HepG2 (cell line): ENCODE data around the gene DNAJC12. TPM values are rescaled to one million over a fixed set of nuclear protein-coding genes. Genes with fewer than 3 reads are reported as not detected.

ENCODE experiments used
- EHMT2 ChIP-seq: fragments of 200-600 bp; sonication (generic); IDR thresholded peaks from 2 replicates; pipeline ENCODE4 v1.7.0; 2017; ENCODE audit warnings: antibody characterized with exemption, low read depth, low read length, borderline replicate concordance
- HNRNPK ChIP-seq: fragments of 200-400 bp; formaldehyde crosslinking; IDR thresholded peaks from 2 replicates; pipeline ENCODE4 v1.6.1; 2018; ENCODE audit warnings: low read length, low read depth, moderate library complexity, mild to moderate bottlenecking; ENCODE audit not compliant: poor library complexity, severe bottlenecking
- MED8 ChIP-seq: sonication (generic); formaldehyde crosslinking; IDR thresholded peaks from 2 replicates; pipeline ENCODE4 v1.8.1; 2023; ENCODE audit warnings: mild to moderate bottlenecking, missing genetic modification reagents; ENCODE audit not compliant: insufficient replicate concordance
- MTA3 ChIP-seq: sonication (generic); formaldehyde crosslinking; IDR thresholded peaks from 2 replicates; pipeline ENCODE4 v1.4.0; 2020; ENCODE audit warnings: missing genetic modification reagents
- POLR2A ChIP-seq, 2 experiments: IDR thresholded peaks; 2 replicates each; pipeline ENCODE4 v1.6.1; 2011; ENCODE audit warnings: low read depth in 2 of 2, low read length in 2 of 2, mild to moderate bottlenecking in 1 of 2, moderate library complexity in 1 of 2; ENCODE audit not compliant: insufficient read depth in 1 of 2
- RARA ChIP-seq: IDR thresholded peaks from 2 replicates; pipeline ENCODE4 v1.6.1; 2016; ENCODE audit warnings: missing genetic modification reagents, missing compliant biosample characterization
- REXO4 ChIP-seq: sonication (generic); formaldehyde crosslinking; IDR thresholded peaks from 2 replicates; pipeline ENCODE4 v1.8.0; 2022; ENCODE audit warnings: missing genetic modification reagents, mild to moderate bottlenecking, borderline replicate concordance
- SNRNP70 ChIP-seq: fragments of 200-400 bp; formaldehyde crosslinking; IDR thresholded peaks from 2 replicates; pipeline ENCODE4 v1.6.1; 2017; ENCODE audit warnings: mild to moderate bottlenecking, low read depth, low read length, moderate library complexity
- SP2 ChIP-seq: sonication (generic); formaldehyde crosslinking; IDR thresholded peaks from 2 replicates; pipeline ENCODE4 v1.5.1; 2020; ENCODE audit warnings: mild to moderate bottlenecking, missing genetic modification reagents
- ZBTB7A ChIP-seq: sonication (generic); formaldehyde crosslinking; IDR thresholded peaks from 2 replicates; pipeline ENCODE4 v1.8.0; 2022; ENCODE audit warnings: mild to moderate bottlenecking, missing genetic modification reagents
- ZNF333 ChIP-seq: sonication (generic); formaldehyde crosslinking; IDR thresholded peaks from 2 replicates; pipeline ENCODE4 v1.4.0; 2020; ENCODE audit warnings: mild to moderate bottlenecking, missing genetic modification reagents, borderline replicate concordance
- ZNF33B ChIP-seq: sonication (generic); formaldehyde crosslinking; IDR thresholded peaks from 2 replicates; pipeline ENCODE4 v1.5.1; 2020; ENCODE audit warnings: mild to moderate bottlenecking, missing genetic modification reagents
- ZNF350 ChIP-seq: sonication (generic); formaldehyde crosslinking; IDR thresholded peaks from 2 replicates; pipeline ENCODE4 v1.4.0; 2020; ENCODE audit warnings: mild to moderate bottlenecking, low read depth, missing genetic modification reagents, borderline replicate concordance
- ZNF775 ChIP-seq: sonication (generic); formaldehyde crosslinking; IDR thresholded peaks from 2 replicates; pipeline ENCODE4 v1.4.0; 2020; ENCODE audit warnings: missing genetic modification reagents, mild to moderate bottlenecking, moderate library complexity, borderline replicate concordance
- ZNF792 ChIP-seq: IDR thresholded peaks from 2 replicates; pipeline ENCODE4 v1.6.1; 2016
- polyA plus RNA-seq, 8 experiments: library from polyadenylated mRNA; depleted of rRNA in 3 of 8; stranded (reverse) in 7 of 8; unstranded in 1 of 8; fragments of >200 nt; fragmentation: Illumina TruSeq in 4 of 8; extraction: Trizol in 4 of 8; gene quantifications; 2 replicates each; pipeline versions ENCODE4 v1.2.1 to v1.2.3, GENCODE V29; 2011 to 2016; ENCODE audit warnings: low read depth in 4 of 8, missing spikeins in 1 of 8, mixed read lengths in 1 of 8; ENCODE audit not compliant: insufficient read depth in 1 of 8
- total RNA-seq, 5 experiments: library from RNA; depleted of rRNA; stranded (reverse); fragments of >200 nt; fragmentation: Illumina TruSeq; extraction: Trizol; gene quantifications; 2 replicates each; pipeline ENCODE4 v1.2.3, GENCODE V29; 2016; ENCODE audit warnings: low read depth in 1 of 5
- TF ChIP-seq, protein P1 (sequence below): sonication (generic); formaldehyde crosslinking; IDR thresholded peaks from 2 replicates; pipeline ENCODE4 v1.4.0; 2020; ENCODE audit warnings: missing genetic modification reagents, borderline replicate concordance
- TF ChIP-seq, protein P2 (sequence below): sonication (generic); formaldehyde crosslinking; IDR thresholded peaks from 2 replicates; pipeline ENCODE4 v1.4.0; 2020; ENCODE audit warnings: missing genetic modification reagents
- TF ChIP-seq, protein P3 (sequence below): sonication (generic); formaldehyde crosslinking; IDR thresholded peaks from 2 replicates; pipeline ENCODE4 v1.8.0; 2023; ENCODE audit warnings: mild to moderate bottlenecking, missing genetic modification reagents
- TF ChIP-seq, protein P4 (sequence below): sonication (generic); formaldehyde crosslinking; IDR thresholded peaks from 2 replicates; pipeline ENCODE4 v1.4.0; 2020; ENCODE audit warnings: missing genetic modification reagents
- TF ChIP-seq, protein P5 (sequence below): sonication (generic); formaldehyde crosslinking; IDR thresholded peaks from 2 replicates; pipeline ENCODE4 v1.4.0; 2020; ENCODE audit warnings: missing genetic modification reagents

The DNAJC12 gene
- total and polyA plus RNA-seq, 2 of the 13 experiments (the other 11 are each of a cell fraction or from before 2014, with no cell fraction given), result 11.6 to 43.9 TPM

DNA sequence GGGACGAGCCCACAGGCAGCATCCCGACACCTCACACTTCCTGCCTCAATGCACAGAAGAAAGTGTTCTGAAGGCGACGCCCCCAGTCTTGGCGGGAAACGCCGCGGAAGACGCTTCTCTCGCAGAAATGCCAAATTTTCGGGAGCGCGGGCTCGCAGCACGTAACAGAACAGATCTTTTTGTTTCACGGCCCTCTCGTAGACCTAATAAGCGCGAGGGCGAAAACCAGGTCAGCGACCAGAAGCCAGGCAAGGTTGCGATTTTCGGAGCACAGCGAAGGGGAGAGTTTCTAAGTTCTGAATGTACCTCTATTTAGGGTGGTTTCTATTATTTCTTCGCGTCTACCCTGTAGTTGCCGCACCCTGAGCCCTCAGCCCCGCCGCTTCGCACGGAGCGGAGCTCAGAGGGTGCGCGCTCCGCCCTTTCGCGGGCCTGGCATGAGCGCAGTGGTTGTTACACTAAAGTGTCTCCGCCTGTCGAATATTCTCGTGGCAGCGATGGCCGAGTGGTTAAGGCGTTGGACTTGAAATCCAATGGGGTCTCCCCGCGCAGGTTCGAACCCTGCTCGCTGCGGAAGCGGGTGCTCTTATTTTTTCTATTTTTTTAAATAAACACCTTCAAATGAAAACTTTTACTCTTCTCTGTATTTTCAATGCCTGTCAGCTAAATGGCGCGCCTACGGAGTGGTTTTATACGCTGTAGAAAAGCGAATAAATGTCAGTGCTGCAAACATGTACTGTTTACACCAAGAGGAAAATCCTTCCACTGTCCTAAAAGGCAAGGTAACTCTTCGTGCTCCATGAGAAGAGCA, 73.8 kb downstream of the DNAJC12 start (continued):
- no peak for TF ChIP-seq POLR2A (IDR thresholded peaks at IDR 0.05; ENCODE audit: insufficient read depth in 1 of 2, low read depth in 2 of 2, low read length in 2 of 2)
- TF ChIP-seq ZNF792 (CRISPR knock-in tag), result peak; percentile 65
- no peak for TF ChIP-seq ZNF33B (CRISPR knock-in tag)
- no peak for TF ChIP-seq SP2 (CRISPR knock-in tag)
- TF ChIP-seq HNRNPK, result no peak
- no peak for TF ChIP-seq REXO4 (CRISPR knock-in tag)
- peak; percentile 51 for TF ChIP-seq MED8 (CRISPR knock-in tag)
- peak; percentile 82; the same call in 1 of the 2 replicates for TF ChIP-seq ZNF350 (CRISPR knock-in tag)
- TF ChIP-seq ZNF333 (CRISPR knock-in tag), result no peak
- no peak for TF ChIP-seq ZNF775 (CRISPR knock-in tag)
- no peak for TF ChIP-seq MTA3 (CRISPR knock-in tag)
- TF ChIP-seq, protein P1, sequence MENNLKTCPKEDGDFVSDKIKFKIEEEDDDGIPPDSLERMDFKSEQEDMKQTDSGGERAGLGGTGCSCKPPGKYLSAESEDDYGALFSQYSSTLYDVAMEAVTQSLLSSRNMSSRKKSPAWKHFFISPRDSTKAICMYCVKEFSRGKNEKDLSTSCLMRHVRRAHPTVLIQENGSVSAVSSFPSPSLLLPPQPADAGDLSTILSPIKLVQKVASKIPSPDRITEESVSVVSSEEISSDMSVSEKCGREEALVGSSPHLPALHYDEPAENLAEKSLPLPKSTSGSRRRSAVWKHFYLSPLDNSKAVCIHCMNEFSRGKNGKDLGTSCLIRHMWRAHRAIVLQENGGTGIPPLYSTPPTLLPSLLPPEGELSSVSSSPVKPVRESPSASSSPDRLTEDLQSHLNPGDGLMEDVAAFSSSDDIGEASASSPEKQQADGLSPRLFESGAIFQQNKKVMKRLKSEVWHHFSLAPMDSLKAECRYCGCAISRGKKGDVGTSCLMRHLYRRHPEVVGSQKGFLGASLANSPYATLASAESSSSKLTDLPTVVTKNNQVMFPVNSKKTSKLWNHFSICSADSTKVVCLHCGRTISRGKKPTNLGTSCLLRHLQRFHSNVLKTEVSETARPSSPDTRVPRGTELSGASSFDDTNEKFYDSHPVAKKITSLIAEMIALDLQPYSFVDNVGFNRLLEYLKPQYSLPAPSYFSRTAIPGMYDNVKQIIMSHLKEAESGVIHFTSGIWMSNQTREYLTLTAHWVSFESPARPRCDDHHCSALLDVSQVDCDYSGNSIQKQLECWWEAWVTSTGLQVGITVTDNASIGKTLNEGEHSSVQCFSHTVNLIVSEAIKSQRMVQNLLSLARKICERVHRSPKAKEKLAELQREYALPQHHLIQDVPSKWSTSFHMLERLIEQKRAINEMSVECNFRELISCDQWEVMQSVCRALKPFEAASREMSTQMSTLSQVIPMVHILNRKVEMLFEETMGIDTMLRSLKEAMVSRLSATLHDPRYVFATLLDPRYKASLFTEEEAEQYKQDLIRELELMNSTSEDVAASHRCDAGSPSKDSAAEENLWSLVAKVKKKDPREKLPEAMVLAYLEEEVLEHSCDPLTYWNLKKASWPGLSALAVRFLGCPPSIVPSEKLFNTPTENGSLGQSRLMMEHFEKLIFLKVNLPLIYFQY, result no peak; the same call in 1 of the 2 replicates
- TF ChIP-seq, protein P2, sequence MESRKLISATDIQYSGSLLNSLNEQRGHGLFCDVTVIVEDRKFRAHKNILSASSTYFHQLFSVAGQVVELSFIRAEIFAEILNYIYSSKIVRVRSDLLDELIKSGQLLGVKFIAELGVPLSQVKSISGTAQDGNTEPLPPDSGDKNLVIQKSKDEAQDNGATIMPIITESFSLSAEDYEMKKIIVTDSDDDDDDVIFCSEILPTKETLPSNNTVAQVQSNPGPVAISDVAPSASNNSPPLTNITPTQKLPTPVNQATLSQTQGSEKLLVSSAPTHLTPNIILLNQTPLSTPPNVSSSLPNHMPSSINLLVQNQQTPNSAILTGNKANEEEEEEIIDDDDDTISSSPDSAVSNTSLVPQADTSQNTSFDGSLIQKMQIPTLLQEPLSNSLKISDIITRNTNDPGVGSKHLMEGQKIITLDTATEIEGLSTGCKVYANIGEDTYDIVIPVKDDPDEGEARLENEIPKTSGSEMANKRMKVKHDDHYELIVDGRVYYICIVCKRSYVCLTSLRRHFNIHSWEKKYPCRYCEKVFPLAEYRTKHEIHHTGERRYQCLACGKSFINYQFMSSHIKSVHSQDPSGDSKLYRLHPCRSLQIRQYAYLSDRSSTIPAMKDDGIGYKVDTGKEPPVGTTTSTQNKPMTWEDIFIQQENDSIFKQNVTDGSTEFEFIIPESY (CRISPR knock-in tag), result no peak
- no peak; the same call in 1 of the 2 replicates for TF ChIP-seq RARA
- TF ChIP-seq, protein P3, sequence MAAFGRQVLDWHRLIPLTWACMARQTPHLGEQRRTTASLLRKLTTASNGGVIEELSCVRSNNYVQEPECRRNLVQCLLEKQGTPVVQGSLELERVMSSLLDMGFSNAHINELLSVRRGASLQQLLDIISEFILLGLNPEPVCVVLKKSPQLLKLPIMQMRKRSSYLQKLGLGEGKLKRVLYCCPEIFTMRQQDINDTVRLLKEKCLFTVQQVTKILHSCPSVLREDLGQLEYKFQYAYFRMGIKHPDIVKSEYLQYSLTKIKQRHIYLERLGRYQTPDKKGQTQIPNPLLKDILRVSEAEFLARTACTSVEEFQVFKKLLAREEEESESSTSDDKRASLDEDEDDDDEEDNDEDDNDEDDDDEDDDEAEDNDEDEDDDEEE, result peak; percentile 86
- TF ChIP-seq, protein P4, sequence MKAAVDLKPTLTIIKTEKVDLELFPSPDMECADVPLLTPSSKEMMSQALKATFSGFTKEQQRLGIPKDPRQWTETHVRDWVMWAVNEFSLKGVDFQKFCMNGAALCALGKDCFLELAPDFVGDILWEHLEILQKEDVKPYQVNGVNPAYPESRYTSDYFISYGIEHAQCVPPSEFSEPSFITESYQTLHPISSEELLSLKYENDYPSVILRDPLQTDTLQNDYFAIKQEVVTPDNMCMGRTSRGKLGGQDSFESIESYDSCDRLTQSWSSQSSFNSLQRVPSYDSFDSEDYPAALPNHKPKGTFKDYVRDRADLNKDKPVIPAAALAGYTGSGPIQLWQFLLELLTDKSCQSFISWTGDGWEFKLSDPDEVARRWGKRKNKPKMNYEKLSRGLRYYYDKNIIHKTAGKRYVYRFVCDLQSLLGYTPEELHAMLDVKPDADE (CRISPR knock-in tag), result peak; percentile 82
- no peak for TF ChIP-seq SNRNP70
- peak; percentile 43; the same call in 1 of the 2 replicates for TF ChIP-seq EHMT2
- TF ChIP-seq, protein P5, sequence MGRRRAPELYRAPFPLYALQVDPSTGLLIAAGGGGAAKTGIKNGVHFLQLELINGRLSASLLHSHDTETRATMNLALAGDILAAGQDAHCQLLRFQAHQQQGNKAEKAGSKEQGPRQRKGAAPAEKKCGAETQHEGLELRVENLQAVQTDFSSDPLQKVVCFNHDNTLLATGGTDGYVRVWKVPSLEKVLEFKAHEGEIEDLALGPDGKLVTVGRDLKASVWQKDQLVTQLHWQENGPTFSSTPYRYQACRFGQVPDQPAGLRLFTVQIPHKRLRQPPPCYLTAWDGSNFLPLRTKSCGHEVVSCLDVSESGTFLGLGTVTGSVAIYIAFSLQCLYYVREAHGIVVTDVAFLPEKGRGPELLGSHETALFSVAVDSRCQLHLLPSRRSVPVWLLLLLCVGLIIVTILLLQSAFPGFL, result no peak
- no peak for TF ChIP-seq ZBTB7A (CRISPR knock-in tag)
